Liver (tissue), 3 donors: ENCODE data around the gene SMPDL3A.

Experiments
- FOXA1 ChIP-seq: IDR thresholded peaks from 2 replicates; pipeline ENCODE4 v1.6.1; 2016; ENCODE audit warnings: antibody characterized with exemption
- GABPA ChIP-seq, 2 donors: IDR thresholded peaks in 1 of 2; conservative IDR thresholded peaks in 1 of 2; 2 replicates each; pipeline ENCODE4 v1.6.1; 2016; ENCODE audit warnings: antibody characterized with exemption in 2 of 2, mild to moderate bottlenecking in 1 of 2, moderate library complexity in 1 of 2
- TAF1 ChIP-seq: conservative IDR thresholded peaks from 2 replicates; pipeline ENCODE4 v1.6.1; 2016; ENCODE audit warnings: antibody characterized with exemption, mild to moderate bottlenecking
- YY1 ChIP-seq: IDR thresholded peaks from 2 replicates; pipeline ENCODE4 v1.6.1; 2016; ENCODE audit warnings: antibody characterized with exemption, mild to moderate bottlenecking
- TF ChIP-seq, protein P1 (sequence below): fragments of 150-350 bp; IDR thresholded peaks from 2 replicates; pipeline ENCODE4 v1.5.1; 2017; ENCODE audit warnings: improper control_type of control experiment, low read depth, low read length; ENCODE audit not compliant: missing input control
- TF ChIP-seq, protein P2 (sequence below): IDR thresholded peaks from 2 replicates; pipeline ENCODE4 v1.6.1; 2016; ENCODE audit warnings: antibody characterized with exemption
- TF ChIP-seq, protein P3 (sequence below): IDR thresholded peaks from 2 replicates; pipeline ENCODE4 v1.6.1; 2016; ENCODE audit warnings: antibody characterized with exemption, mild to moderate bottlenecking
- TF ChIP-seq, protein P4 (sequence below): IDR thresholded peaks from 2 replicates; pipeline ENCODE4 v1.6.1; 2016; ENCODE audit warnings: antibody characterized with exemption
- donor health status: healthy.
- donor health status: healthy.

DNA sequence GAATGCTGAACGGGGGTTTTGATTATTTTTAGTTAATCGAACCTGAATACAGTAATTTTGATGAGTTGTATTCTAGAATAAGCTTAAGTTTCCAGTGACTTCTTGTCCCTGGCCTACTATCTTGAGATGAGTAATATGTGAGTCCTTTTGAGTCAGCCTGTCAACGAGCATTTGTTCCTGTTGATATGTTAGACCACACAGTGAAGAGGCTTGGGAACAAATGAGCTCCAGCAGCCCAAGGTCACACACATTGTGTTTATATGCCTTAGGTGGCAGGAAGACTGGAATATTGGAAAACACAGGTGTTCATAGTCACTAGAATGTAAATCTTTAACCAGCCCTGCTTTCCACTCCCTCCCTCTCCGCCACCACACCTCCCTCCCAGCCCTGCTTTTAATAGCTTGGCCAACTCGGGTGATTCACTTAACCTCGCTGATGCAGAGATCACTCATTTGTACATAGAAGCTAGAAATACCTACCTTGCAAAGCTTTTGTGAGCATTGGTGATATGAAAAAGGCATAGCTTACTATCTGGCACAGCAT is 9.1 kb downstream of the SMPDL3A start:
- TF ChIP-seq, protein P1, sequence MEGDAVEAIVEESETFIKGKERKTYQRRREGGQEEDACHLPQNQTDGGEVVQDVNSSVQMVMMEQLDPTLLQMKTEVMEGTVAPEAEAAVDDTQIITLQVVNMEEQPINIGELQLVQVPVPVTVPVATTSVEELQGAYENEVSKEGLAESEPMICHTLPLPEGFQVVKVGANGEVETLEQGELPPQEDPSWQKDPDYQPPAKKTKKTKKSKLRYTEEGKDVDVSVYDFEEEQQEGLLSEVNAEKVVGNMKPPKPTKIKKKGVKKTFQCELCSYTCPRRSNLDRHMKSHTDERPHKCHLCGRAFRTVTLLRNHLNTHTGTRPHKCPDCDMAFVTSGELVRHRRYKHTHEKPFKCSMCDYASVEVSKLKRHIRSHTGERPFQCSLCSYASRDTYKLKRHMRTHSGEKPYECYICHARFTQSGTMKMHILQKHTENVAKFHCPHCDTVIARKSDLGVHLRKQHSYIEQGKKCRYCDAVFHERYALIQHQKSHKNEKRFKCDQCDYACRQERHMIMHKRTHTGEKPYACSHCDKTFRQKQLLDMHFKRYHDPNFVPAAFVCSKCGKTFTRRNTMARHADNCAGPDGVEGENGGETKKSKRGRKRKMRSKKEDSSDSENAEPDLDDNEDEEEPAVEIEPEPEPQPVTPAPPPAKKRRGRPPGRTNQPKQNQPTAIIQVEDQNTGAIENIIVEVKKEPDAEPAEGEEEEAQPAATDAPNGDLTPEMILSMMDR = no peak
- peak; percentile 60 for TF ChIP-seq FOXA1
- peak; percentile 86 for TF ChIP-seq YY1
- TF ChIP-seq GABPA (IDR thresholded peaks at IDR 0.05 in 1 of 2, conservative IDR thresholded peaks at IDR 0.05 in 1 of 2) = peak in 1 of 2 donors; percentile 32
- peak; percentile 84 for TF ChIP-seq TAF1
- TF ChIP-seq, protein P2, sequence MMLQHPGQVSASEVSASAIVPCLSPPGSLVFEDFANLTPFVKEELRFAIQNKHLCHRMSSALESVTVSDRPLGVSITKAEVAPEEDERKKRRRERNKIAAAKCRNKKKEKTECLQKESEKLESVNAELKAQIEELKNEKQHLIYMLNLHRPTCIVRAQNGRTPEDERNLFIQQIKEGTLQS = peak; percentile 13
- TF ChIP-seq, protein P3, sequence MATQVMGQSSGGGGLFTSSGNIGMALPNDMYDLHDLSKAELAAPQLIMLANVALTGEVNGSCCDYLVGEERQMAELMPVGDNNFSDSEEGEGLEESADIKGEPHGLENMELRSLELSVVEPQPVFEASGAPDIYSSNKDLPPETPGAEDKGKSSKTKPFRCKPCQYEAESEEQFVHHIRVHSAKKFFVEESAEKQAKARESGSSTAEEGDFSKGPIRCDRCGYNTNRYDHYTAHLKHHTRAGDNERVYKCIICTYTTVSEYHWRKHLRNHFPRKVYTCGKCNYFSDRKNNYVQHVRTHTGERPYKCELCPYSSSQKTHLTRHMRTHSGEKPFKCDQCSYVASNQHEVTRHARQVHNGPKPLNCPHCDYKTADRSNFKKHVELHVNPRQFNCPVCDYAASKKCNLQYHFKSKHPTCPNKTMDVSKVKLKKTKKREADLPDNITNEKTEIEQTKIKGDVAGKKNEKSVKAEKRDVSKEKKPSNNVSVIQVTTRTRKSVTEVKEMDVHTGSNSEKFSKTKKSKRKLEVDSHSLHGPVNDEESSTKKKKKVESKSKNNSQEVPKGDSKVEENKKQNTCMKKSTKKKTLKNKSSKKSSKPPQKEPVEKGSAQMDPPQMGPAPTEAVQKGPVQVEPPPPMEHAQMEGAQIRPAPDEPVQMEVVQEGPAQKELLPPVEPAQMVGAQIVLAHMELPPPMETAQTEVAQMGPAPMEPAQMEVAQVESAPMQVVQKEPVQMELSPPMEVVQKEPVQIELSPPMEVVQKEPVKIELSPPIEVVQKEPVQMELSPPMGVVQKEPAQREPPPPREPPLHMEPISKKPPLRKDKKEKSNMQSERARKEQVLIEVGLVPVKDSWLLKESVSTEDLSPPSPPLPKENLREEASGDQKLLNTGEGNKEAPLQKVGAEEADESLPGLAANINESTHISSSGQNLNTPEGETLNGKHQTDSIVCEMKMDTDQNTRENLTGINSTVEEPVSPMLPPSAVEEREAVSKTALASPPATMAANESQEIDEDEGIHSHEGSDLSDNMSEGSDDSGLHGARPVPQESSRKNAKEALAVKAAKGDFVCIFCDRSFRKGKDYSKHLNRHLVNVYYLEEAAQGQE = peak; percentile 87
- TF ChIP-seq, protein P4, sequence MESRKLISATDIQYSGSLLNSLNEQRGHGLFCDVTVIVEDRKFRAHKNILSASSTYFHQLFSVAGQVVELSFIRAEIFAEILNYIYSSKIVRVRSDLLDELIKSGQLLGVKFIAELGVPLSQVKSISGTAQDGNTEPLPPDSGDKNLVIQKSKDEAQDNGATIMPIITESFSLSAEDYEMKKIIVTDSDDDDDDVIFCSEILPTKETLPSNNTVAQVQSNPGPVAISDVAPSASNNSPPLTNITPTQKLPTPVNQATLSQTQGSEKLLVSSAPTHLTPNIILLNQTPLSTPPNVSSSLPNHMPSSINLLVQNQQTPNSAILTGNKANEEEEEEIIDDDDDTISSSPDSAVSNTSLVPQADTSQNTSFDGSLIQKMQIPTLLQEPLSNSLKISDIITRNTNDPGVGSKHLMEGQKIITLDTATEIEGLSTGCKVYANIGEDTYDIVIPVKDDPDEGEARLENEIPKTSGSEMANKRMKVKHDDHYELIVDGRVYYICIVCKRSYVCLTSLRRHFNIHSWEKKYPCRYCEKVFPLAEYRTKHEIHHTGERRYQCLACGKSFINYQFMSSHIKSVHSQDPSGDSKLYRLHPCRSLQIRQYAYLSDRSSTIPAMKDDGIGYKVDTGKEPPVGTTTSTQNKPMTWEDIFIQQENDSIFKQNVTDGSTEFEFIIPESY = peak; percentile 74
